Lower lobe of right lung (tissue), 2 donors: ENCODE results near the gene PTPRU. TPM values are rescaled to one million over a fixed set of nuclear protein-coding genes. Genes with fewer than 3 reads are reported as not detected.

Source experiments
- ATAC-seq, 2 donors: fragments of 200-7000 bp; cut with Tn5 transposase; one replicate each; pipeline ENCODE4 v1.9.1; 2020 to 2022; ENCODE audit warnings: mild to moderate bottlenecking in 2 of 2, moderate library complexity in 2 of 2
- DNase-seq: peaks from one replicate; pipeline ENCODE4 v3.0.0-alpha.2; 2020
- H3K27ac ChIP-seq: fragments of 200-600 bp; one replicate; pipeline ENCODE4 v1.8.0; 2022
- H3K27me3 ChIP-seq: fragments of 200-600 bp; one replicate; pipeline ENCODE4 v1.8.0; 2022; ENCODE audit warnings: low read depth
- H3K36me3 ChIP-seq: fragments of 200-600 bp; one replicate; pipeline ENCODE4 v1.8.0; 2022; ENCODE audit warnings: mild to moderate bottlenecking
- H3K4me1 ChIP-seq: fragments of 200-600 bp; one replicate; pipeline ENCODE4 v1.8.0; 2022
- H3K4me3 ChIP-seq: fragments of 200-600 bp; one replicate; pipeline ENCODE4 v1.8.0; 2022; ENCODE audit warnings: mild to moderate bottlenecking
- H3K9me3 ChIP-seq: fragments of 200-600 bp; one replicate; pipeline ENCODE4 v1.8.0; 2022
- CTCF ChIP-seq: fragments of 200-600 bp; IDR thresholded peaks from one replicate; pipeline ENCODE4 v1.8.0; 2022; ENCODE audit warnings: antibody characterized with exemption, mild to moderate bottlenecking
- intact Hi-C: fragments of 100-400 bp; cut with DNase I; formaldehyde crosslinking; loops from one replicate; pipeline ENCODE4 v1.11.0; 2022
- total RNA-seq: library from RNA; stranded (reverse); fragmentation: NEBNext Ultra II Directional; extraction: Animal tissue kit (Norgen Biotek cat#: 25700); gene quantifications from one replicate; pipeline ENCODE4 v1.2.1, GENCODE V29; 2021
- donor health status: DM: no; HTN: yes; CAD: no; lungs with severe emphysema.

PTPRU gene
- total RNA-seq, 1 donor from 2014 or later: 35.1 TPM

DNA sequence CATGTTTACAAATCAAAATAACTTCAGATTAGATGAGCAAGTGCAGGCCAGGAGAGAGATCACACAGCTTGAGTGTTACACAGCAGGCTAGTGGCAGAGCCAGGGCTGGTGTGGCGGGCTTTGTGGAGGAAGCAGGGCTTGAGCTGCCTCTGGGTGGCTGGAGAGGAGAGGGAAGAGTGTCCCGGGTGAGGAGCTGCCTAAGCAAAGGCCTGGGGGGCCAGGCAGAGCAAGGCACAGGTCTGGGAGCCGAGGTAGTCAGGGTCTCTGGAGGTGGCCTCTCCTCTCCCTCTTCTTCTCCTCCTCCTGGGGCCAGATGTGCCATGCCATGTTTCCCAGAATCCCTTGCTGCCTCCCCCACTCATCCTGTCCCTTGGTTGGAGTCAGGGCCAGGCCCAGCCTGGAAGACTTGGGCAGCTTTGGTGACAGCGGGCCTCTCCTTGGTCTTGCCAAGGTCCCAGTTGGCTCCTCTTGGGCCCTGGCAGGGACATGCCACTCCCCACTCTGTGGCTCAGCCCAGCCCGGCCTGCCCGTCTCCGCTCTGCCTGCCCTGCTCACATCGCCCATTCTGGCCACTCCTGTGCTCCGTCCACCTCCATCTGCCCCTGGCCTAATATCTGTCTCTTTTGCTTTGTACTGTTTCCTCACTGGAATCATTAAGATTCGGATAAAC, 70.3 kb downstream of the PTPRU start:
- Histone ChIP-seq H3K4me3 (no peak overlapping the region), H3K27me3 (no peaks in the 10 kb centered on the region), H3K36me3 (peaks cover 45% of the 10 kb centered on the region), H3K4me1 (no peaks in the 10 kb centered on the region), H3K27ac (no peak overlapping the region), H3K9me3 (no peaks in the 10 kb centered on the region)
- intact Hi-C loops: no loop called here
- no peak for DNase-seq
- no peak for TF ChIP-seq CTCF
- no peak for ATAC-seq

- Histone ChIP-seq H3K4me1 (no peaks in the 10 kb centered on the region), H3K4me3 (no peak overlapping the region), H3K9me3 (no peaks in the 10 kb centered on the region), H3K36me3 (peaks cover 50% of the 10 kb centered on the region), H3K27ac (no peak overlapping the region), H3K27me3 (no peaks in the 10 kb centered on the region)
- intact Hi-C loops: no loop called here
- ATAC-seq (no peak), DNase-seq (no peak)
- no peak for TF ChIP-seq CTCF
Observed at GRCh38 chr1:29309075-29309474, 72.8 kb downstream of the PTPRU start.

- H3K4me1 ChIP-seq: no peaks in the 10 kb centered on the region
- no peak overlapping the region for H3K27ac ChIP-seq
- H3K27me3 ChIP-seq: no peaks in the 10 kb centered on the region
- no peak overlapping the region for H3K4me3 ChIP-seq
- DNase-seq (no peak), ATAC-seq (no peak)
- no peak for TF ChIP-seq CTCF
- intact Hi-C loops: no loop called here
- peaks cover 50% of the 10 kb centered on the region for H3K36me3 ChIP-seq
- no peaks in the 10 kb centered on the region for H3K9me3 ChIP-seq
Observed at GRCh38 chr1:29309621-29310020, 73.3 kb downstream of the PTPRU start.

DNA sequence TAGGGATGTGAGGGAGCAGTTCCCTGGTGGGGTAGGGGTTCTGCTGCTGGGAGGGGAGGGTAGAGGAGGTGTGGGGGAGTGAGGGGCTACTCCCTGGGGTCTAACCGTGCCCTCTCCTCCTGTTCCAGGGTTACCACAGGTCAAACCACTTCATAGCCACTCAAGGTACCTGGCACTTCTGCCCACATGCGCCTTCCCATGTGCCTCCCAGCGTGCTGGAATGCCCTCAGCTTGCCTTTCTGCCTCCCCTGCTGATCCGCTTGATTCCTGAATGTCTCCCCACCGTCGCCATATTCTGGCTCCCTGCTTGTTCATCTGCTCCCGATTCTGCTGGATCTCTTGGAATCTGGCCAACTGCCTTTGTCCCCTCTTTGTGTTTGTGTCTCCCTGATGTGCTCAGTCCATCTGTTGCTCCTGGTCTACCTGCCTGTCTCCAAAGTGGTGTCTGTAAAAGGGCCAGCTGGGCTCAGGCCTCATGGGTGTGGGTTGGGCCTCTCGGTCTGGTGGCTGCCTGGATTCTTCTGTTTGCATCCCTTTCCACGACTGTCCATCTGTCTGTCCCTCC, 74.4 kb downstream of the PTPRU start:
- ATAC-seq: no peak
- Histone ChIP-seq H3K4me1 (no peaks in the 10 kb centered on the region), H3K9me3 (no peaks in the 10 kb centered on the region), H3K36me3 (peaks cover 50% of the 10 kb centered on the region), H3K27ac (no peak overlapping the region), H3K27me3 (no peaks in the 10 kb centered on the region), H3K4me3 (no peak overlapping the region)
- TF ChIP-seq CTCF: no peak
- DNase-seq: peak; percentile 21
- intact Hi-C loops: no loop called here

- DNase-seq (peak; percentile 27), ATAC-seq (no peak)
- peaks cover 50% of the 10 kb centered on the region for H3K36me3 ChIP-seq
- no peak overlapping the region for H3K4me3 ChIP-seq
- no peak overlapping the region for H3K27ac ChIP-seq
- no peak for TF ChIP-seq CTCF
- intact Hi-C loops: no loop called here
- H3K4me1 ChIP-seq: no peaks in the 10 kb centered on the region
- no peaks in the 10 kb centered on the region for H3K9me3 ChIP-seq
- no peaks in the 10 kb centered on the region for H3K27me3 ChIP-seq
Observed at GRCh38 chr1:29311352-29312030, 75.2 kb downstream of the PTPRU start.
